Left ventricle myocardium inferior (tissue), 1 donor: Measurements from ENCODE around the gene DNAH5. TPM values are rescaled to one million over a fixed set of nuclear protein-coding genes. Genes with fewer than 3 reads are reported as not detected.

Experiments
- DNase-seq: peaks from one replicate; pipeline ENCODE4 v3.0.0-alpha.2; 2020
- H3K27ac ChIP-seq: fragments of 200-600 bp; replicated peaks from 2 replicates; pipeline ENCODE4 v1.8.0; 2021
- H3K27me3 ChIP-seq: fragments of 200-600 bp; 2 replicates; pipeline ENCODE4 v1.8.0; 2021; ENCODE audit warnings: low read depth
- H3K36me3 ChIP-seq: fragments of 200-600 bp; 2 replicates; pipeline ENCODE4 v1.8.0; 2021
- H3K4me1 ChIP-seq: fragments of 200-600 bp; 2 replicates; pipeline ENCODE4 v1.8.0; 2021
- H3K4me3 ChIP-seq: fragments of 200-600 bp; 2 replicates; pipeline ENCODE4 v1.8.0; 2021; ENCODE audit warnings: mild to moderate bottlenecking, moderate library complexity
- H3K9me3 ChIP-seq: fragments of 200-600 bp; replicated peaks from 2 replicates; pipeline ENCODE4 v1.8.0; 2021
- intact Hi-C: fragments of 100-400 bp; cut with micrococcal nuclease; formaldehyde crosslinking; loops from one replicate; pipeline ENCODE4 v1.11.0; 2022
- total RNA-seq: library from RNA; stranded (reverse); fragmentation: NEBNext Ultra II Directional; extraction: Animal tissue kit (Norgen Biotek cat#: 25700); gene quantifications from one replicate; pipeline ENCODE4 v1.2.1, GENCODE V29; 2021
- TF ChIP-seq, protein P1 (sequence below): fragments of 200-600 bp; IDR thresholded peaks from 2 replicates; pipeline ENCODE4 v1.8.0; 2021; ENCODE audit warnings: antibody characterized with exemption, mild to moderate bottlenecking, borderline replicate concordance
- donor health status: DM: no; HTN: yes; CAD: no; lungs with severe emphysema.

Gene DNAH5
- total RNA-seq, 1 donor from 2014 or later: 0.14 TPM

GRCh38 chr5:13661272-13661671 lies 283.2 kb downstream of the DNAH5 start:
- intact Hi-C loops: no loop called here

DNA sequence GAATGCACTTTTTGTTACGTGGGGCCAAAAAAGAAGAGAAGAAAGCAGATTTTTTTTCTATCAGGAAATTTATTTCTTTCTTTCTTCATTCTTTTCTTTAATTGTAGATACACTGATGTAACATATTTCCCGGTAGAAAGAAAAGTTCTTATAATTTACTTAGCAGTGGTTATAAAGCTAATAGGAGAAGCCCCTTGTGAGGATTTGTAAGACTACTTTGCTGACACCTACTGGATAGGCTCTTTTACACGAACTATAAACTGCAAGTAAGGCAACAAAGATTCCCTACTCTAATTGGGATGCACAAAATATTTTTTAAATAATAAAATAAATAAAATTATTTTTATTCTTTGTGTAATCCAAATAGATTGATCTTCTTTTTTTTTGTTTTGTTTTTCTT lies 284.4 kb downstream of the DNAH5 start:
- H3K36me3 ChIP-seq: no peaks in the 10 kb centered on the region
- no peaks in the 10 kb centered on the region for H3K27me3 ChIP-seq
- no peak for DNase-seq
- no peak overlapping the region for H3K4me3 ChIP-seq
- no peaks in the 10 kb centered on the region for H3K9me3 ChIP-seq
- TF ChIP-seq, protein P1, sequence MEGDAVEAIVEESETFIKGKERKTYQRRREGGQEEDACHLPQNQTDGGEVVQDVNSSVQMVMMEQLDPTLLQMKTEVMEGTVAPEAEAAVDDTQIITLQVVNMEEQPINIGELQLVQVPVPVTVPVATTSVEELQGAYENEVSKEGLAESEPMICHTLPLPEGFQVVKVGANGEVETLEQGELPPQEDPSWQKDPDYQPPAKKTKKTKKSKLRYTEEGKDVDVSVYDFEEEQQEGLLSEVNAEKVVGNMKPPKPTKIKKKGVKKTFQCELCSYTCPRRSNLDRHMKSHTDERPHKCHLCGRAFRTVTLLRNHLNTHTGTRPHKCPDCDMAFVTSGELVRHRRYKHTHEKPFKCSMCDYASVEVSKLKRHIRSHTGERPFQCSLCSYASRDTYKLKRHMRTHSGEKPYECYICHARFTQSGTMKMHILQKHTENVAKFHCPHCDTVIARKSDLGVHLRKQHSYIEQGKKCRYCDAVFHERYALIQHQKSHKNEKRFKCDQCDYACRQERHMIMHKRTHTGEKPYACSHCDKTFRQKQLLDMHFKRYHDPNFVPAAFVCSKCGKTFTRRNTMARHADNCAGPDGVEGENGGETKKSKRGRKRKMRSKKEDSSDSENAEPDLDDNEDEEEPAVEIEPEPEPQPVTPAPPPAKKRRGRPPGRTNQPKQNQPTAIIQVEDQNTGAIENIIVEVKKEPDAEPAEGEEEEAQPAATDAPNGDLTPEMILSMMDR: no peak
- H3K4me1 ChIP-seq: no peaks in the 10 kb centered on the region
- no peak overlapping the region for H3K27ac ChIP-seq
- intact Hi-C loops: no loop called here

More at GRCh38 chr5:13661272-13661671, 283.2 kb downstream of the DNAH5 start:
- Histone ChIP-seq H3K27me3 (no peaks in the 10 kb centered on the region), H3K36me3 (no peaks in the 10 kb centered on the region), H3K4me3 (no peak overlapping the region), H3K4me1 (no peaks in the 10 kb centered on the region), H3K9me3 (no peaks in the 10 kb centered on the region), H3K27ac (no peak overlapping the region)
- TF ChIP-seq, protein P1: no peak
- no peak for DNase-seq

- no peaks in the 10 kb centered on the region for H3K27me3 ChIP-seq
- TF ChIP-seq, protein P1: no peak
- H3K36me3 ChIP-seq: no peaks in the 10 kb centered on the region
- H3K9me3 ChIP-seq: no peaks in the 10 kb centered on the region
- H3K27ac ChIP-seq: no peak overlapping the region
- no peak overlapping the region for H3K4me3 ChIP-seq
- intact Hi-C loops: no loop called here
- DNase-seq: no peak
- H3K4me1 ChIP-seq: no peaks in the 10 kb centered on the region
Observed at GRCh38 chr5:13659391-13659790, 285.1 kb downstream of the DNAH5 start.

DNA sequence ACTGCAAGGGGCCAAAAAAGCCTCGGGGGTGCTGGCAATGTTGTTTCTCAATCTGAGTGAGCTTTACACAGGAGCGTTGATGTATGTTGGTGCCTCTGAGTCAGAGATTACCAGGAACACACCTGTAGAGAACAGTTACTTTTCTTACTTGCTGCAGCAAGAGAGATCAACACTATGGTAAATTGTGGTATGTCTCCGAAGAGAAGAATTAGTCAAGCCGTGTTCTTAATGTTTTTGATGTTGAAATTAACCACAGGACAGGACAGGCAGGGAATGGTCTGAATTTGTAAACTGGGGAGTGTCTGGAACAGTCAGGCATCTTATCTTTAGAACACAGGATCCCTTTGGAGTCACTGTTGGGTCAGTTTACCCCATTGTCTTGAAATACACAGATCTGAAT lies 285.7 kb downstream of the DNAH5 start:
- Histone ChIP-seq H3K4me1 (no peaks in the 10 kb centered on the region), H3K36me3 (no peaks in the 10 kb centered on the region), H3K9me3 (no peaks in the 10 kb centered on the region), H3K4me3 (no peak overlapping the region), H3K27ac (no peak overlapping the region), H3K27me3 (no peaks in the 10 kb centered on the region)
- no peak for DNase-seq
- intact Hi-C loops: no loop called here
- TF ChIP-seq, protein P1: no peak

GRCh38 chr5:13658152-13658551 lies 286.3 kb downstream of the DNAH5 start:
- intact Hi-C loops: no loop called here
- H3K4me1 ChIP-seq: no peaks in the 10 kb centered on the region
- H3K9me3 ChIP-seq: no peaks in the 10 kb centered on the region
- H3K36me3 ChIP-seq: no peaks in the 10 kb centered on the region
- no peak for DNase-seq
- TF ChIP-seq, protein P1: no peak
- no peaks in the 10 kb centered on the region for H3K27me3 ChIP-seq
- no peak overlapping the region for H3K27ac ChIP-seq
- no peak overlapping the region for H3K4me3 ChIP-seq

DNA sequence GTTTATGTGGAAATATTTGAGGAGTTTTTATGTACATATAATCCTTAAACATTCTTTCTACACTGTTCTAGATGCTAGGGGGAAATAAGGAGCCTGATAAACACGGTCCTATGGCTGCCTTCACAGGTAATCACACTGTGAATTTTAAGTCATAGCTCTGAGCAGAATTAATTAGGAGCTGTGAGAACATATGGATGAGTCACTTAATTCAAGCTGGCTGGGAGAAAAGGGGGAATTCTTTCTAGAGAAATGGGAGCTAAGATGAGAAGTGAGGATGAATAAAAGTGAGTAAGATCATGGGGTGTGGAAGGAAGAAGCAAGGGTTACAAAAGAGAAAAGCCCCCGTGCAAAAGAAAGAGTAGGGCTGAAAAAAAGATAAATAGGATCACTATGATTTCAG lies 290.8 kb downstream of the DNAH5 start:
- peaks cover 11% of the 10 kb centered on the region for H3K9me3 ChIP-seq
- H3K27me3 ChIP-seq: no peaks in the 10 kb centered on the region
- H3K4me1 ChIP-seq: no peaks in the 10 kb centered on the region
- intact Hi-C loops: no loop called here
- no peak overlapping the region for H3K4me3 ChIP-seq
- no peak for DNase-seq
- no peaks in the 10 kb centered on the region for H3K36me3 ChIP-seq
- TF ChIP-seq, protein P1: no peak
- H3K27ac ChIP-seq: no peak overlapping the region
